GM12892 (cell line): ENCODE results near the gene UPP2.

ENCODE experiments used
- DNase-seq: peaks from one replicate; pipeline ENCODE4 v3.0.0; 2011; ENCODE audit not compliant: insufficient read length
- FAIRE-seq: peaks from 2 replicates; lab custom pipeline; 2011; peaks lifted over from hg19 to GRCh38; lab: Jason Lieb, UNC
- POLR2A ChIP-seq: IDR thresholded peaks from 2 replicates; pipeline ENCODE4 v1.6.1; 2011; ENCODE audit warnings: low read depth, low read length, control low read depth
- POLR2AphosphoS5 ChIP-seq: IDR thresholded peaks from 2 replicates; pipeline ENCODE4 v1.6.1; 2011; ENCODE audit warnings: low read depth, low read length, control low read depth
- TAF1 ChIP-seq: IDR thresholded peaks from 2 replicates; pipeline ENCODE4 v1.6.1; 2011; ENCODE audit warnings: low read depth, mild to moderate bottlenecking, control low read depth, low read length, borderline replicate concordance

The UPP2 gene

DNA sequence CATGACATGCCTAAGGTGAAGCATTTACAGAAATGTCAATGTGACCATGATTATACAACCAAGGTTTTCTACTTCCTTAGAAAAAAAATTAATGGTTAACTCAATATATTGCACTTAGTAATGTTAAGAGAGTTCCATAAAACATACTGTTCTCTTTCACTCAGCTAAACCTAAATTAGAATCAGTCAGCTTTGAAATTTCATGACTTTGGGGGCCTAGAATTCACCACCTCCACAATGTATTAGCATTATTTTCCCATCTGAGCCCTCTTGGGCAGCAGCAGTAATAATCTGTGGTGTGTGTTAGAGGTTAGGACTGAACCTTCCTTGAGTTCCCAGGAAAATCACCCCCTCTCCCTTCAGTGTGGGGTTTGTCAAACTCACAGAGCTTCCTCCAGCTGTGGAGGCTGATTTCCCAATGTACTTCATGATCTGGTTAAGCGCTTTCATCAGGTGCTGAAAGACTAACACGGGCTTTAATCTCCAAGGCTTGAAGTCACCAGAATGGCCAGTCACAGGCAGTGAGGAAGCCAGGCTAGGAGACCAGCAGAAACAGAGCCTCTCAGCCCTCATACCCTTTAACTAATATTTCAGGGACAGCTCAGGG is 7.1 kb upstream of the UPP2 start:
- DNase-seq (no peak), FAIRE-seq (no peak)
- no peak for TF ChIP-seq POLR2A
- TF ChIP-seq POLR2AphosphoS5: no peak
- no peak for TF ChIP-seq TAF1

DNA sequence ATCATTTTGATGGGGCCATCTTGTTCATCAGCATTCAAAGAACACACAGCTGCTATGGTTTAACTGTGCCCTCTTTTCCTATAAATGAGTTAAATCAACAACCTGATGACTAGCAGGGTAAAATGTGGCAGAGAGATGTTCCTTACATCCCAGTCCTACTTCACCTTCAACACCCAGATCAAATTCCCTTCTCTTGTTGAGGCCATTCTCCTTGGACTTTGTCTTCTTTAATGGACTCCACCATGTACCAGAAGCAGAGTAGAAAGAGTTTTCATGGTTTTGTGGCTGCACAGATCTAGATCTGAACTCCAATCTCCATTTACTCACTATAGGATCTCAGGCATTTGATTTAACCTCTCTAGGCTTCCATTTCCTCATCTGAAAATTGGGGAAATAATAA is 6.4 kb upstream of the UPP2 start:
- FAIRE-seq (no peak), DNase-seq (no peak)
- TF ChIP-seq POLR2AphosphoS5 (no peak), TAF1 (no peak), POLR2A (no peak)

- TF ChIP-seq POLR2AphosphoS5: no peak
- TF ChIP-seq POLR2A: no peak
- no peak for TF ChIP-seq TAF1
- FAIRE-seq: no peak
- no peak for DNase-seq
Observed at GRCh38 chr2:158095912-158096311, 5.8 kb upstream of the UPP2 start.

DNA sequence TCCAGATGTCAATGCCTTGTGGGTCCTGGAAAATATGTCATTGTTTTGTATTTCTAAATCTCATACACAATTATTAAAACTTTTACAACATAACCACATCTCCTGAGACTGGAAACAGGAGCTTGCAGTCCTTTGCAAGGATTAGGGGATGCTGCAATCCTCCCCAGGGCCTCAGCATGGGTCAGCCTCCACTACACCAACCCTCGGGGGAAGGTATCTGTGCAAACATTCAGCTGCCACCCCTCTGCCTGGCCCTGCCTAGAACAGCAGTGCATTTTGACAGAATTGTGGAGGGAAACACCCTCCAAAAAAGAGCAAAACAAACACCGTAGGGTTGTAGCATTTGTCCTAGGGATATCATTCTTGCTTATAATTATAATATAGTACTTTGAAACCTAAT is 4.2 kb upstream of the UPP2 start:
- FAIRE-seq: no peak
- DNase-seq: no peak
- TF ChIP-seq TAF1 (no peak), POLR2A (no peak), POLR2AphosphoS5 (no peak)

GRCh38 chr2:158098178-158098577 is 3.5 kb upstream of the UPP2 start:
- DNase-seq (no peak), FAIRE-seq (no peak)
- TF ChIP-seq POLR2A (no peak), POLR2AphosphoS5 (no peak), TAF1 (no peak)

DNA sequence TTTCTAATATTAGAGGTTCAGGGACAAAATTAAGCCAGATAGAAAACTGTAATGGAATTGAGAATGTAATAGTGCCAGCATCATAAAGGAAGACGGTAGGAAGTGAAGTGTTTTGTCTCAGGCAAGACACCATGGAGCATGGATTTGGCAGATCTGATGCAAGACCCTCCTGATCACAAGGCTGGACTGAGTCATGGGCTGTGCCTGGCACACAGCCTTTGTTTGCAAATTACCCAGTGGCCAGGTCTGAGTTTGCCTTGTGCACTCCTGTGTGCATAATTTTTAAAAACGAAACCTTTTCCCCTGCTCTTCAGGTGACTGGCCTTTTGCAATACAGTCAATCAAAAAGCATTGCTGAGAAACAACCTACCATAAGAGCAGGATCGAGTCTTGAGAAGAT is 2.0 kb upstream of the UPP2 start:
- DNase-seq (no peak), FAIRE-seq (no peak)
- TF ChIP-seq POLR2AphosphoS5 (no peak), TAF1 (no peak), POLR2A (no peak)

DNA sequence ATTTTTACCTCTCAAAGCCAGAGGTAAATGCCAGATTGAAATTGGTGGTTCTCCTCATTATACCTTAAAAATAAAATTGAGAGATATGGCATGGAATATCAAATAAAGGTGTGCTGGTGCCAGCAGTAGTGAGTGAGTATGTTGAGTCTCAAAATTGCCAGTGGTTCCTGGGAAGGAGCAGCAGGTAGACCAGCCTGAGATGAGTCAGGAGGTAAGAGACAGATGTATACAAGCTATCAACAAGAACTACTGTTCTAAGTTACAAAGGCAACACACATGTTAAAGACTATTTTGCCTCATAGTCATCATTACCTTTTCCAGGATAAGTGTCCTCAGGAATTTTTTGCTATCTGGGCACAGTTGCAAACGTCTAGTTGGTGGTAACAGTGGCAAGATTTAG is 1.3 kb upstream of the UPP2 start:
- DNase-seq (no peak), FAIRE-seq (peak; percentile 42)
- TF ChIP-seq POLR2AphosphoS5: no peak
- TF ChIP-seq TAF1: no peak
- no peak for TF ChIP-seq POLR2A

GRCh38 chr2:158102446-158102845 is 770 bp downstream of the UPP2 start:
- FAIRE-seq (no peak), DNase-seq (no peak)
- no peak for TF ChIP-seq POLR2A
- no peak for TF ChIP-seq TAF1
- TF ChIP-seq POLR2AphosphoS5: no peak

DNA sequence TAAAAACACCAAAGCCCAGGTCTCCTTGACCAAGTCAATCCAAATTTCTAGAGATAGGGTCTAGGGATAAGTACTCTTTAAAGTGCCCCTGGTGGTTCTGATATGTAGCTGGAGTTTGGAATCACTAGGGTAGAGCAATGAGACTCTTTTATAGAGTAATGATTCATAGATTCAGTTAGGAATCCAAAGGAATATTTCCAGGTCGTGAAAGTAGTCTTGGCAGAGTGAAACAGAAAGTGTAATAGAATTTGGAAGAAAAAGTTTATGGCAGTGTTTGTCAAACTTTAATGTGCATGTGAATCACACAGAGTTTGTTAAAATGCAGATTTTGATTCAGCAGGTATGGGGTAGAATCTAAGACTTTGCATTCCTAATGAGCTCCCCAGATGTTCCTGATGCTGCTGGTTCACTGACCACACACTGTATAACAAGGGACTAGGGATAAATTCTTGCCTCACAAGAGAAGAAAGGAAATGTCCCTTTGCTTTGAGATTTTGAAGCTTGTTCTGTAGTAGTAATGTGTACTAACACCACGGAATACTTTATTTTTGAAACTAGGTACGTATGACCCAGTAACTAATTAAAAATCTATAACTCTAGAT is 1.8 kb downstream of the UPP2 start:
- TF ChIP-seq POLR2AphosphoS5 (no peak), POLR2A (no peak), TAF1 (no peak)
- no peak for FAIRE-seq
- no peak for DNase-seq

- DNase-seq (no peak), FAIRE-seq (no peak)
- TF ChIP-seq POLR2A (no peak), POLR2AphosphoS5 (no peak), TAF1 (no peak)
Observed at GRCh38 chr2:158104903-158105302, 3.2 kb downstream of the UPP2 start.

GRCh38 chr2:158112992-158113391 is 11.3 kb downstream of the UPP2 start:
- no peak for FAIRE-seq
- TF ChIP-seq POLR2A: no peak
- TF ChIP-seq TAF1: no peak
- no peak for TF ChIP-seq POLR2AphosphoS5
- DNase-seq: no peak

DNA sequence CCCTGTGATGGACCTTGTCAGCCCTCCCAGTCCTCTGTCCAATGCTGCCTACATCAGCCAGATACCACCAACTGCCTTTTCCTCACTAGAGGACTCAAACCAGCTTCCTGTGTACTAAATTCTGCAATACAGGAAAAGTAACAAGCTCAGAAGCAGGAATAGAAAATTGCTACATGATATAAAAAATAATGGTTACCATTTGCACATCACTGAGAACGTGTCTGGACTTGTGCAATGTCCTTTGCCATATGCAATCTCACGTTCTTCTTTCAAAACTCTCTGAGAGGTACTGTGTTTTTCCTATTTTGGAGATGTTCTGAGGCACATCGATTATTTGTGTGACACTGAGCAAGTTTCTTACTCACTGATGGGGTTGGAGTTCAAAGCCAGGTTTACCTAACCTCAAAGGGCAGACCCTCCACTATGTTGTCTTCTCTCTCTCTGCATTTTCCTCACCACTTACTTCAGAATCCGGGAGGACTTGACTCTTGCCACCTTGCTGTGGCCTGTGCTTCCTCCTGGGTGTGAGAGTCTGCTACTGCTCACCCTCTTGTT is 12.1 kb downstream of the UPP2 start:
- FAIRE-seq: peak; percentile 21

GRCh38 chr2:158114516-158114915 is 12.8 kb downstream of the UPP2 start:
- FAIRE-seq: no peak
- DNase-seq: no peak
- TF ChIP-seq POLR2A (no peak), TAF1 (no peak), POLR2AphosphoS5 (no peak)

More for the DNA sequence above, 12.1 kb downstream of the UPP2 start:
- TF ChIP-seq POLR2AphosphoS5: no peak
- no peak for TF ChIP-seq POLR2A
- TF ChIP-seq TAF1: no peak
- no peak for DNase-seq
